ENCODE results near the gene BDNF.
A peak's percentile ranks its signal among the peaks of the same experiment; 100 is the strongest.

BDNF gene

GRCh38 chr11:27705873-27706820, 5.9 kb upstream of the BDNF start:
- H3K4me3 ChIP-seq (ENCODE audit: low read depth, low read length), result no peak overlapping the region
- peak; percentile 34 for DNase-seq (ENCODE audit: low read depth)
- TF ChIP-seq CTCF (IDR thresholded peaks at IDR 0.05; ENCODE audit: insufficient read depth, low read depth, low read length, missing control alignments), result peak; percentile 75

- H3K4me3 ChIP-seq (ENCODE audit: low read depth, low read length), result no peak overlapping the region
- no peak for TF ChIP-seq CTCF (IDR thresholded peaks at IDR 0.05; ENCODE audit: insufficient read depth, low read depth, low read length, missing control alignments)
- no peak for DNase-seq (ENCODE audit: low read depth)
These were observed 3.2 kb upstream of the BDNF start for GRCh38 chr11:27703481-27703880.

GRCh38 chr11:27702811-27703210, 2.6 kb upstream of the BDNF start:
- DNase-seq (ENCODE audit: low read depth), result no peak
- H3K4me3 ChIP-seq (ENCODE audit: low read depth, low read length), result no peak overlapping the region
- TF ChIP-seq CTCF (IDR thresholded peaks at IDR 0.05; ENCODE audit: insufficient read depth, low read depth, low read length, missing control alignments), result no peak

GRCh38 chr11:27701355-27702105, 1.3 kb upstream of the BDNF start:
- peak; percentile 4 for TF ChIP-seq CTCF (IDR thresholded peaks at IDR 0.05; ENCODE audit: insufficient read depth, low read depth, low read length, missing control alignments)
- peak; percentile 36 for DNase-seq (ENCODE audit: low read depth)
- peak overlapping the region; percentile 57 for H3K4me3 ChIP-seq (ENCODE audit: low read depth, low read length)

- H3K4me3 ChIP-seq (ENCODE audit: low read depth, low read length), result peak overlapping the region; percentile 56
- DNase-seq (ENCODE audit: low read depth), result no peak
- TF ChIP-seq CTCF (IDR thresholded peaks at IDR 0.05; ENCODE audit: insufficient read depth, low read depth, low read length, missing control alignments), result no peak
These were observed 317 bp downstream of the BDNF start for GRCh38 chr11:27699926-27700350.

GRCh38 chr11:27699242-27699925, 871 bp downstream of the BDNF start:
- H3K4me3 ChIP-seq (ENCODE audit: low read depth, low read length), result peak overlapping the region; percentile 56
- no peak for DNase-seq (ENCODE audit: low read depth)
- TF ChIP-seq CTCF (IDR thresholded peaks at IDR 0.05; ENCODE audit: insufficient read depth, low read depth, low read length, missing control alignments), result no peak

Measured in GM12865 (cell line).